Measurements from ENCODE around the gene KCNJ16.

Gene KCNJ16

GRCh38 chr17:70139449-70139993 is 64.5 kb downstream of the KCNJ16 start:
- Histone ChIP-seq H3K36me3 (ENCODE audit: control insufficient read depth, insufficient read depth, low read length) (no peaks in the 10 kb centered on the region), H3K4me3 (replicated peaks; ENCODE audit: low read depth, low read length) (no peak overlapping the region), H3K27me3 (replicated peaks; ENCODE audit: control insufficient read depth, insufficient read depth, low read length) (no peaks in the 10 kb centered on the region)
- TF ChIP-seq CTCF (IDR thresholded peaks at IDR 0.05; ENCODE audit: insufficient read depth, low read length, poor library complexity, severe bottlenecking) = no peak
- DNase-seq (ENCODE audit: extremely low read depth, insufficient read length) = no peak

GRCh38 chr17:70144260-70144846 is 69.3 kb downstream of the KCNJ16 start:
- H3K36me3 ChIP-seq (ENCODE audit: control insufficient read depth, insufficient read depth, low read length) = no peaks in the 10 kb centered on the region
- H3K4me3 ChIP-seq (replicated peaks; ENCODE audit: low read depth, low read length) = no peak overlapping the region
- no peak for DNase-seq (ENCODE audit: extremely low read depth, insufficient read length)
- peak; percentile 58 for TF ChIP-seq CTCF (IDR thresholded peaks at IDR 0.05; ENCODE audit: insufficient read depth, low read length, poor library complexity, severe bottlenecking)
- no peaks in the 10 kb centered on the region for H3K27me3 ChIP-seq (replicated peaks; ENCODE audit: control insufficient read depth, insufficient read depth, low read length)

- no peaks in the 10 kb centered on the region for H3K36me3 ChIP-seq (ENCODE audit: control insufficient read depth, insufficient read depth, low read length)
- no peak overlapping the region for H3K4me3 ChIP-seq (replicated peaks; ENCODE audit: low read depth, low read length)
- no peak for DNase-seq (ENCODE audit: extremely low read depth, insufficient read length)
- H3K27me3 ChIP-seq (replicated peaks; ENCODE audit: control insufficient read depth, insufficient read depth, low read length) = no peaks in the 10 kb centered on the region
- no peak for TF ChIP-seq CTCF (IDR thresholded peaks at IDR 0.05; ENCODE audit: insufficient read depth, low read length, poor library complexity, severe bottlenecking)
Measured at GRCh38 chr17:70153210-70153609, 78.2 kb downstream of the KCNJ16 start.

DNA sequence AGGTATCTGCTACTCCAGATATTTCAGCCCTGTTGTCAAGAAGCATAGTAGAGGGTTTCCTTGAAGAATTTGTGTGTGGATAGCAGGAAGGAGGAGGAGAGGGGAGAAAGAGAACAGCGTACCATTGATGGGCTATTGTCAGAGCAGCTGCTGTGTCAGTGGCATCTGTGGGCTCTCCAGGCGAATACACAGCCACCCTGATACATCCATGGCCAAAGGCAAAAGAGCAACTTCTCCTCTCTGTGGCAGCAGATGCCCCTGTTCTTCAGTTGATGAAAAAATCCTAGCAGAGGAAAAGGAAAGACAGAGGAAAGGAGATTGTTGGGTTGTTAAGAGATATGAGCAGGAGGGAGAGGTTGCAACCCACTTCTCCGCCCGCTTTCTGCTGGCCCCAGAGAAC is 82.1 kb downstream of the KCNJ16 start:
- no peaks in the 10 kb centered on the region for H3K36me3 ChIP-seq (ENCODE audit: control insufficient read depth, insufficient read depth, low read length)

GRCh38 chr17:70158180-70158579 is 83.2 kb downstream of the KCNJ16 start:
- Histone ChIP-seq H3K27me3 (replicated peaks; ENCODE audit: control insufficient read depth, insufficient read depth, low read length) (no peaks in the 10 kb centered on the region), H3K4me3 (replicated peaks; ENCODE audit: low read depth, low read length) (no peak overlapping the region), H3K36me3 (ENCODE audit: control insufficient read depth, insufficient read depth, low read length) (no peaks in the 10 kb centered on the region)
- no peak for DNase-seq (ENCODE audit: extremely low read depth, insufficient read length)
- no peak for TF ChIP-seq CTCF (IDR thresholded peaks at IDR 0.05; ENCODE audit: insufficient read depth, low read length, poor library complexity, severe bottlenecking)

More for the DNA sequence above, 82.1 kb downstream of the KCNJ16 start:
- TF ChIP-seq CTCF (IDR thresholded peaks at IDR 0.05; ENCODE audit: insufficient read depth, low read length, poor library complexity, severe bottlenecking) = no peak
- no peak for DNase-seq (ENCODE audit: extremely low read depth, insufficient read length)
- Histone ChIP-seq H3K4me3 (replicated peaks; ENCODE audit: low read depth, low read length) (no peak overlapping the region), H3K27me3 (replicated peaks; ENCODE audit: control insufficient read depth, insufficient read depth, low read length) (no peaks in the 10 kb centered on the region)

GRCh38 chr17:70158591-70158990 is 83.6 kb downstream of the KCNJ16 start:
- TF ChIP-seq CTCF (IDR thresholded peaks at IDR 0.05; ENCODE audit: insufficient read depth, low read length, poor library complexity, severe bottlenecking) = no peak
- Histone ChIP-seq H3K4me3 (replicated peaks; ENCODE audit: low read depth, low read length) (no peak overlapping the region), H3K36me3 (ENCODE audit: control insufficient read depth, insufficient read depth, low read length) (no peaks in the 10 kb centered on the region), H3K27me3 (replicated peaks; ENCODE audit: control insufficient read depth, insufficient read depth, low read length) (no peaks in the 10 kb centered on the region)
- DNase-seq (ENCODE audit: extremely low read depth, insufficient read length) = no peak

All from GM06990 (cell line).